ENCODE data around the gene LKAAEAR1. TPM values are rescaled to one million over a fixed set of nuclear protein-coding genes. Genes with fewer than 3 reads are reported as not detected.
A peak's percentile ranks its signal among the peaks of the same experiment; 100 is the strongest.

Gene LKAAEAR1
- total and polyA plus RNA-seq, 9 of the 15 experiments (the other 6 are each of a cell fraction or from before 2014, with no cell fraction given), result not detected

- TF ChIP-seq HDAC6 (IDR thresholded peaks at IDR 0.05; ENCODE audit: low read depth, low read length) (no peak), E2F4 (CRISPR knock-in tag; IDR thresholded peaks at IDR 0.05; ENCODE audit: low read depth) (no peak)
Measured at GRCh38 chr20:64062276-64062595, 22.0 kb downstream of the LKAAEAR1 start (continued).

- no peak for DNase-seq (ENCODE audit: extremely low read depth in 1 of 4, low spot score in 3 of 4)
- H3K9ac ChIP-seq (ENCODE audit: insufficient read depth in 1 of 2, low read depth in 2 of 2, low read length in 2 of 2), result 0 out of 4 replicates have a peak overlapping the region, but pooled peaks of 1 of the 2 experiments have one; percentile 52
- no peak for TF ChIP-seq ETS1 (conservative IDR thresholded peaks at IDR 0.05; ENCODE audit: control insufficient read depth, low read depth, low read length)
- no peak for TF ChIP-seq NFE2L1 (tag; IDR thresholded peaks at IDR 0.05; ENCODE audit: borderline replicate concordance, low read depth)
- no peak for TF ChIP-seq ZNF766 (CRISPR knock-in tag; conservative IDR thresholded peaks at IDR 0.05)
- TF ChIP-seq, protein P1, sequence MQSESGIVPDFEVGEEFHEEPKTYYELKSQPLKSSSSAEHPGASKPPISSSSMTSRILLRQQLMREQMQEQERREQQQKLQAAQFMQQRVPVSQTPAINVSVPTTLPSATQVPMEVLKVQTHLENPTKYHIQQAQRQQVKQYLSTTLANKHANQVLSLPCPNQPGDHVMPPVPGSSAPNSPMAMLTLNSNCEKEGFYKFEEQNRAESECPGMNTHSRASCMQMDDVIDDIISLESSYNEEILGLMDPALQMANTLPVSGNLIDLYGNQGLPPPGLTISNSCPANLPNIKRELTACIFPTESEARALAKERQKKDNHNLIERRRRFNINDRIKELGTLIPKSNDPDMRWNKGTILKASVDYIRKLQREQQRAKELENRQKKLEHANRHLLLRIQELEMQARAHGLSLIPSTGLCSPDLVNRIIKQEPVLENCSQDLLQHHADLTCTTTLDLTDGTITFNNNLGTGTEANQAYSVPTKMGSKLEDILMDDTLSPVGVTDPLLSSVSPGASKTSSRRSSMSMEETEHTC (IDR thresholded peaks at IDR 0.05), result no peak
- TF ChIP-seq ZNF696 (CRISPR knock-in tag; conservative IDR thresholded peaks at IDR 0.05), result no peak
- no peak for TF ChIP-seq ADNP (tag; IDR thresholded peaks at IDR 0.05)
- TF ChIP-seq ZNF134 (CRISPR knock-in tag; conservative IDR thresholded peaks at IDR 0.05), result no peak
- no peak for TF ChIP-seq GTF2B (IDR thresholded peaks at IDR 0.05; ENCODE audit: extremely low read depth, insufficient read length)
- TF ChIP-seq, protein P2, sequence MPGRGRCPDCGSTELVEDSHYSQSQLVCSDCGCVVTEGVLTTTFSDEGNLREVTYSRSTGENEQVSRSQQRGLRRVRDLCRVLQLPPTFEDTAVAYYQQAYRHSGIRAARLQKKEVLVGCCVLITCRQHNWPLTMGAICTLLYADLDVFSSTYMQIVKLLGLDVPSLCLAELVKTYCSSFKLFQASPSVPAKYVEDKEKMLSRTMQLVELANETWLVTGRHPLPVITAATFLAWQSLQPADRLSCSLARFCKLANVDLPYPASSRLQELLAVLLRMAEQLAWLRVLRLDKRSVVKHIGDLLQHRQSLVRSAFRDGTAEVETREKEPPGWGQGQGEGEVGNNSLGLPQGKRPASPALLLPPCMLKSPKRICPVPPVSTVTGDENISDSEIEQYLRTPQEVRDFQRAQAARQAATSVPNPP (IDR thresholded peaks at IDR 0.05; ENCODE audit: borderline replicate concordance, insufficient read depth, insufficient read length), result no peak
- TF ChIP-seq, protein P3, sequence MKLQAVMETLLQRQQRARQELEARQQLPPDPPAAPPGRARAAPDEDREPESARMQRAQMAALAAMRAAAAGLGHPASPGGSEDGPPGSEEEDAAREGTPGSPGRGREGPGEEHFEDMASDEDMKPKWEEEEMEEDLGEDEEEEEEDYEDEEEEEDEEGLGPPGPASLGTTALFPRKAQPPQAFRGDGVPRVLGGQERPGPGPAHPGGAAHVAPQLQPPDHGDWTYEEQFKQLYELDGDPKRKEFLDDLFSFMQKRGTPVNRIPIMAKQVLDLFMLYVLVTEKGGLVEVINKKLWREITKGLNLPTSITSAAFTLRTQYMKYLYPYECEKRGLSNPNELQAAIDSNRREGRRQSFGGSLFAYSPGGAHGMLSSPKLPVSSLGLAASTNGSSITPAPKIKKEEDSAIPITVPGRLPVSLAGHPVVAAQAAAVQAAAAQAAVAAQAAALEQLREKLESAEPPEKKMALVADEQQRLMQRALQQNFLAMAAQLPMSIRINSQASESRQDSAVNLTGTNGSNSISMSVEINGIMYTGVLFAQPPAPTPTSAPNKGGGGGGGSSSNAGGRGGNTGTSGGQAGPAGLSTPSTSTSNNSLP (IDR thresholded peaks at IDR 0.05; ENCODE audit: borderline replicate concordance, low read depth, low read length), result no peak
Measured at GRCh38 chr20:64058536-64058935, 25.7 kb downstream of the LKAAEAR1 start.

More at GRCh38 chr20:64058536-64058935, 25.7 kb downstream of the LKAAEAR1 start:
- no peaks in the 10 kb centered on the region for H3K27me3 ChIP-seq (ENCODE audit: control insufficient read depth in 2 of 2, insufficient read depth in 2 of 2, low read length in 2 of 2)
- no peak overlapping the region for H3K4me2 ChIP-seq (ENCODE audit: insufficient read depth, low read length)
- no peaks in the 10 kb centered on the region for H3K36me3 ChIP-seq (ENCODE audit: control insufficient read depth, insufficient read depth, low read length)
- no peak for ATAC-seq
- no peak for FAIRE-seq
- H3K9me1 ChIP-seq (ENCODE audit: control insufficient read depth, insufficient read depth, low read length), result no peaks in the 10 kb centered on the region
- H3K27ac ChIP-seq (ENCODE audit: extremely low read depth, low read depth, low read length), result no peak overlapping the region
- ChIA-PET POLR2A (no interaction called here), CTCF (ENCODE audit: low intra/inter-chr PET ratio) (interaction anchor here (0.6 to 1.8 kb wide), 3 partner anchors 20 to 478 kb away, joined by 3 to 9 read pairs (median 3); no protein-coding TSS in a partner anchor)
- H3K79me2 ChIP-seq (ENCODE audit: control insufficient read depth, insufficient read depth, low read length), result peaks cover 3% of the 10 kb centered on the region; the same call in 2 of the 3 replicates
- BruUV-seq (replicated peaks), result no TSS peak
- peaks cover 21 to 65% of the 10 kb centered on the region in 2 experiments for H3K4me1 ChIP-seq (replicated peaks in 1 of 2; ENCODE audit: control insufficient read depth in 2 of 2, insufficient read depth in 2 of 2, low read length in 2 of 2)
- no peak overlapping the region for H3K4me3 ChIP-seq
- no peak overlapping the region for H2AFZ ChIP-seq (ENCODE audit: low read depth, low read length)
- H3K9me3 ChIP-seq (replicated peaks; ENCODE audit: control insufficient read depth, insufficient read depth, low read depth, low read length), result no peaks in the 10 kb centered on the region
- 39% methylated on average over 12 of the region's 12 CpGs for WGBS (ENCODE audit: insufficient coverage, low coverage, missing lambda C conversion rate)
- H4K20me1 ChIP-seq (replicated peaks; ENCODE audit: control insufficient read depth, insufficient read depth, low read length), result no peaks in the 10 kb centered on the region
- in situ Hi-C loops (cut with MboI), result no loop called here
- intact Hi-C loops (cut with micrococcal nuclease), result no loop called here

Measured in K562 (cell line).